Measurements from ENCODE around the gene TMC8.

Gene TMC8

DNA sequence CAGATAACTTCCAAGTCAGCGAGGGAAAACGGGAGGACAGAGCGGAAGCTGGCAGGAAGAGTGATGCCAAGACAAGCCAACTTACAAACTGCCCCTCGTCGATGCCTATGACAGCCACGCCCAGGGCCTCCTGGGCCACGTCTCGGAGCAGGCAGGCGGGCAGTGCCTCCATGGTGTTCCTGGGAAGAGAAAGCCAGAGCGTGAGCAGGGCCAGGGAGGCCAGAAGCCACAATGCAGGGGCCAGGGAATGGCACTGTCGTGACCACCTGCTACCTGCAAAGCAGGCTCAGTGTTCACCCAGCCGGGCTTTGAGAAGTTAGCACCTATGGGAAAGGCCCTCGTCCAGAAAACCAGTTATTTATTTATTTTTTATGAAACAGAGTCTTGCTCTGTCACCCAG is 51.9 kb downstream of the TMC8 start:
- Histone ChIP-seq H3K4me1 (ENCODE audit: insufficient read depth, poor library complexity, severe bottlenecking) (peaks cover 20% of the 10 kb centered on the region), H3K36me3 (ENCODE audit: low read depth) (peaks cover 82% of the 10 kb centered on the region), H3K27me3 (ENCODE audit: insufficient read depth, poor library complexity, severe bottlenecking) (no peaks in the 10 kb centered on the region), H3K9me3 (ENCODE audit: severe bottlenecking) (no peaks in the 10 kb centered on the region), H3K4me3 (ENCODE audit: severe bottlenecking) (no peak overlapping the region), H3K27ac (ENCODE audit: poor library complexity, severe bottlenecking) (no peak overlapping the region)
- TF ChIP-seq, protein P1, sequence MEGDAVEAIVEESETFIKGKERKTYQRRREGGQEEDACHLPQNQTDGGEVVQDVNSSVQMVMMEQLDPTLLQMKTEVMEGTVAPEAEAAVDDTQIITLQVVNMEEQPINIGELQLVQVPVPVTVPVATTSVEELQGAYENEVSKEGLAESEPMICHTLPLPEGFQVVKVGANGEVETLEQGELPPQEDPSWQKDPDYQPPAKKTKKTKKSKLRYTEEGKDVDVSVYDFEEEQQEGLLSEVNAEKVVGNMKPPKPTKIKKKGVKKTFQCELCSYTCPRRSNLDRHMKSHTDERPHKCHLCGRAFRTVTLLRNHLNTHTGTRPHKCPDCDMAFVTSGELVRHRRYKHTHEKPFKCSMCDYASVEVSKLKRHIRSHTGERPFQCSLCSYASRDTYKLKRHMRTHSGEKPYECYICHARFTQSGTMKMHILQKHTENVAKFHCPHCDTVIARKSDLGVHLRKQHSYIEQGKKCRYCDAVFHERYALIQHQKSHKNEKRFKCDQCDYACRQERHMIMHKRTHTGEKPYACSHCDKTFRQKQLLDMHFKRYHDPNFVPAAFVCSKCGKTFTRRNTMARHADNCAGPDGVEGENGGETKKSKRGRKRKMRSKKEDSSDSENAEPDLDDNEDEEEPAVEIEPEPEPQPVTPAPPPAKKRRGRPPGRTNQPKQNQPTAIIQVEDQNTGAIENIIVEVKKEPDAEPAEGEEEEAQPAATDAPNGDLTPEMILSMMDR (IDR thresholded peaks at IDR 0.05; ENCODE audit: poor library complexity, severe bottlenecking) = no peak
- DNase-seq (ENCODE audit: low spot score) = no peak
- no peak for ATAC-seq (ENCODE audit: low read depth)

- DNase-seq (ENCODE audit: low spot score) (no peak), ATAC-seq (ENCODE audit: low read depth) (no peak)
- Histone ChIP-seq H3K36me3 (ENCODE audit: low read depth) (peaks cover 68% of the 10 kb centered on the region), H3K9me3 (ENCODE audit: severe bottlenecking) (no peaks in the 10 kb centered on the region), H3K27ac (ENCODE audit: poor library complexity, severe bottlenecking) (no peak overlapping the region), H3K4me3 (ENCODE audit: severe bottlenecking) (no peak overlapping the region), H3K27me3 (ENCODE audit: insufficient read depth, poor library complexity, severe bottlenecking) (no peaks in the 10 kb centered on the region), H3K4me1 (ENCODE audit: insufficient read depth, poor library complexity, severe bottlenecking) (peaks cover 22% of the 10 kb centered on the region)
- TF ChIP-seq, protein P1 (IDR thresholded peaks at IDR 0.05; ENCODE audit: poor library complexity, severe bottlenecking) = no peak
Observed at GRCh38 chr17:78183916-78184315, 53.3 kb downstream of the TMC8 start.

DNA sequence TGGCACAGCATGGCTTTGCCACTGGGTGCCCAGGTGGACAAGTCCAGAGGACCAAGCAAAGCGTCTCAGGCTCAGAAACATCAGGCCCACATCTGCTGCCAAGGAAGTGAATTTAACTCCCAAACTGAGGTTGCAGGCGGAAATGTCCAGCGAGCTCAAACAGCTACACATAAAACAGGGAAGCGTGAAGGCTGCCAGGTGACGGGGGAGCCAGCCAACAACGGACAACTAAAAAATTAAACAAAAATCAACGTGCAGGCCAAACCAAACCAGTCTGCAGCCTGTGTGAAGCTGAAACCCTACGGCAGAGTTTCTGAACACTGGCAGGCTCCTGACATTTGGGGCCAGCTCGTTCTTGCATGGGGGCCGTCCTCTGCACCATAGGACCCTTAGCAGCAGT is 53.8 kb downstream of the TMC8 start:
- H3K9me3 ChIP-seq (ENCODE audit: severe bottlenecking) = no peaks in the 10 kb centered on the region
- DNase-seq (ENCODE audit: low spot score) (no peak), ATAC-seq (ENCODE audit: low read depth) (no peak)
- no peaks in the 10 kb centered on the region for H3K27me3 ChIP-seq (ENCODE audit: insufficient read depth, poor library complexity, severe bottlenecking)
- H3K27ac ChIP-seq (ENCODE audit: poor library complexity, severe bottlenecking) = no peak overlapping the region
- H3K36me3 ChIP-seq (ENCODE audit: low read depth) = peaks cover 64% of the 10 kb centered on the region
- TF ChIP-seq, protein P1 (IDR thresholded peaks at IDR 0.05; ENCODE audit: poor library complexity, severe bottlenecking) = no peak
- no peak overlapping the region for H3K4me3 ChIP-seq (ENCODE audit: severe bottlenecking)
- H3K4me1 ChIP-seq (ENCODE audit: insufficient read depth, poor library complexity, severe bottlenecking) = peaks cover 22% of the 10 kb centered on the region

DNA sequence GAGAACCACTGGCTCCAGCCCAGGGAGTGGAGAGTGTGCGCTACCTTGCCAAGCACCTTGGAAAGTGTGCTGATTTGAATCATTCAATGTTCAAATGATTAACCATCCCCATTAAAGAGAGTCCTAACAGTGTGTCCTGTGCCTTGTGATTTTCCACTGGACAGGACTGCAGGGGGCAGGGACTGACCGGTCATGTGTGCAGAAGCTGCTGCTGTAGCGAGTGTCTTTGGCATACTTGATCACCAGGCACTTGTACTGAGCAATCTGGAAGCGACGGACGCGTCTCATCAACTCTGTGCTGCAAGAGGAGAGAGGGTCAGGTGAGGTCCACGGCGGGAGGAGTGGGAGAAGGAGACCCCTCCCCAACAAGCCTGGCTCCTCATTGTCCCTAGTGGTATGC is 54.3 kb downstream of the TMC8 start:
- TF ChIP-seq, protein P1 (IDR thresholded peaks at IDR 0.05; ENCODE audit: poor library complexity, severe bottlenecking) = no peak
- DNase-seq (ENCODE audit: low spot score) (no peak), ATAC-seq (ENCODE audit: low read depth) (no peak)
- peaks cover 59% of the 10 kb centered on the region for H3K36me3 ChIP-seq (ENCODE audit: low read depth)
- H3K27ac ChIP-seq (ENCODE audit: poor library complexity, severe bottlenecking) = no peak overlapping the region
- no peaks in the 10 kb centered on the region for H3K9me3 ChIP-seq (ENCODE audit: severe bottlenecking)
- H3K4me3 ChIP-seq (ENCODE audit: severe bottlenecking) = no peak overlapping the region
- peaks cover 19% of the 10 kb centered on the region for H3K4me1 ChIP-seq (ENCODE audit: insufficient read depth, poor library complexity, severe bottlenecking)
- H3K27me3 ChIP-seq (ENCODE audit: insufficient read depth, poor library complexity, severe bottlenecking) = no peaks in the 10 kb centered on the region

- Histone ChIP-seq H3K36me3 (ENCODE audit: low read depth) (peaks cover 57% of the 10 kb centered on the region), H3K9me3 (ENCODE audit: severe bottlenecking) (no peaks in the 10 kb centered on the region), H3K27ac (ENCODE audit: poor library complexity, severe bottlenecking) (peak overlapping the region; percentile 49), H3K4me3 (ENCODE audit: severe bottlenecking) (peak overlapping the region; percentile 49), H3K27me3 (ENCODE audit: insufficient read depth, poor library complexity, severe bottlenecking) (no peaks in the 10 kb centered on the region), H3K4me1 (ENCODE audit: insufficient read depth, poor library complexity, severe bottlenecking) (peaks cover 19% of the 10 kb centered on the region)
- peak; percentile 37 for ATAC-seq (ENCODE audit: low read depth)
- DNase-seq (ENCODE audit: low spot score) = peak; percentile 64
- TF ChIP-seq, protein P1 (IDR thresholded peaks at IDR 0.05; ENCODE audit: poor library complexity, severe bottlenecking) = no peak
Observed at GRCh38 chr17:78185981-78186691, 55.6 kb downstream of the TMC8 start.
